Stimulated activated naive CD4-positive, alpha-beta T cell treated with Interleukin-2 at 50 U/mL for 16 hours (primary cell): Measurements from ENCODE around the gene COA7.
A peak's percentile ranks its signal among the peaks of the same experiment; 100 is the strongest.
"Not testable (repeated sequence)": the region's sequence is repeated elsewhere in the genome, so short reads cannot be mapped to it uniquely, and the experiment has no call there.

Experiments used
- DNase-seq: peaks from one replicate; lab custom pipeline; 2025; lab: John Stamatoyannopoulos, UW

Gene COA7

DNA sequence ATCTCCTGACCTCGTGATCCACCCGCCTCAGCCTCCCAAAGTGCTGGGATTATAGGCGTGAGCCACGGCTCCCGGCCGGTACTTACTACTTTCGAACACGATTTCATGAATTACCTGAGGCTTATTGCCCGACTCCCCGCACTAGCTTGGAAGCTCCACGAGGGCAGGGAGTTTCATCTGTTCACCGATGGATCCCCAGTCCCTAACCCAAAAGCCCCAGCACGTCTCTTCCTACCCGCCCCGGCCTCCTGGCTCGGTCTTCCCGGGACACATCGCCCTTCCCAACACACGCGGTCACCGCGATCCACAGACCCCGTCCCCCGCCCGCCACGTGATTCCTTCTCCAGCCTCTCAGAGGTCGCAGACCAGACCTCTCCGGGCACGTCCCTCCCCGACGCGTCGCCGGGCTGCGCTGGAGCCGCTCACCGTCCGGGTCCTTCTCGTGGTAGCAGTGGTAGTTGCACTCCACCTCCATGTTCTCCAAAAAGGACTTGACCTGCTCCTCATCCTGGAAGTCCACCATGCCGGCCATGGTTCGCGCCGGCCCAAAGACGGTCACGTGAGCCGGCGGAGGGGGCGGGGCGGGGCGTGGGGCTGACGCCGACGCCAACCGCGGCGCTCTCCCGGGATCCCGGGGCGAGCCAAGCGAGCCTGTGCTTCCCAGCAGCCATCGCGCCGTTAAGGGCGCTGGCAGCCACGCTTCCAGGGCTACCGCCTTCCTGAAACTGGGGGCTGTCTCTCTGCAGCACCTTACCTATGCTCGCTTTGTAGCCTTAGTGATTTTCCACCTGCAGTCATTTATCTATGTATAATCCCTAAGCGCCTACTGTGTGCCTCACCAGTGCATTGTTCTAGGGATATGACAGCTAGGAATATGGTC, at the start of gene COA7:
TSS of gene COA7 (minus strand) at position 553 of the 880 bp plus-strand sequence. CDS start at position 532, 21 bp downstream.
- peak; percentile 51 for DNase-seq

DNA sequence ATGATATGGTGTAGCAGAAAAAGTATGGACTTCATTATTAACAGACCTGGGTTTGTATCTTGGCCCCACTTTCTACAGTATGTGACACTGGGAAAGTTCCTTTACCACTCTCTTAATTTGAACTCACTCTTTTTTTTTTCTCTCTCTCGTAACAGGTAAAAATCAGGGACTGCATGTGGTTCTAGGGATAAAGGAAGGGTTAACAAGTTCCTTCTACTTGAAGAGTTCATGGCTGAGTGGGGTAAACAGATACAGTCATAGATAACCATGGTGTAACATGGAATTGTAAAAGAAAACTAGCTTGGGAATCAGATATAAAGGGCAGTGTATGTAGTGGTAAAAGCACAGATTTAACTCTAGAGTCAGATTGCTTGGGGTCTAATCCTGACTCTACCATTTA, 49.3 kb upstream of the COA7 start:
- no peak for DNase-seq

DNA sequence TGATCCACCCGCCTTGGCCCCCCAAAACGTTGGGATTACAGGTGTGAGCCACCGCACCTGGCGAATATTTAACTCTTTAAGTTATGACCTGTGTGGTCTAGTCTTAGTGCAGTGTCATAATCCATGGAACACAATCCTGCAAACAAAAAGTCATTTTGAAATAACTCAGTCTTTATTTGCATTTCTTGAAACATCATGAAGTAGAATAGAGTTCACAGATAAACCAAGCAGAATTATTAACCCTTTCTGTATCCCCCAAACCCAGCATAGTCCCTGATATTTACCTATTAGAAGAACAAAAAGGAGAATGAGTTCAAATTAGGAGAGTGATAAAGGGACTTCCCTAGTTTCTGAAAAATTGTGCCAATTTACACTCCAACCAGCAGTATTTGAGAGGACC, 48.0 kb upstream of the COA7 start:
- no peak for DNase-seq

DNA sequence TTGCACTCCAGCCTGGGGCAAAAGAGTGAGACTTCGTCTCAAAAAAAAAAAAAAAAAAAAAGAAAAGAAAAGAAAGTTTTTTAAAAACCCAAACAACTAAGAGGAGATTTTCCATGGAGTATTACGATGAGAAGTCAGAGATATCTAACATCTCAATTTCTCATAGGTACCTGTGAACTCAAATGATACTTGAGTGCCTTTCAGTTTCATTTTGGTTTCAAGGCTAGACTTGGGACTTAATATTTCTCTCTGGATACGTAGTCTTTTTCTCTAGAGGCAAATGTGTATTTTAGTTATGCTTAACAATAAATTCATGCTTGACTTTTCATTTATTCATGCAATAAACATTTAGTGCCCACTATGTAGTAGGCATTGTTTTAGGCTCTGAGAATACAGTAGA, 43.1 kb upstream of the COA7 start:
- DNase-seq = no peak

- DNase-seq = no peak
Measured at GRCh38 chr1:52739699-52740467, 41.7 kb upstream of the COA7 start.

DNA sequence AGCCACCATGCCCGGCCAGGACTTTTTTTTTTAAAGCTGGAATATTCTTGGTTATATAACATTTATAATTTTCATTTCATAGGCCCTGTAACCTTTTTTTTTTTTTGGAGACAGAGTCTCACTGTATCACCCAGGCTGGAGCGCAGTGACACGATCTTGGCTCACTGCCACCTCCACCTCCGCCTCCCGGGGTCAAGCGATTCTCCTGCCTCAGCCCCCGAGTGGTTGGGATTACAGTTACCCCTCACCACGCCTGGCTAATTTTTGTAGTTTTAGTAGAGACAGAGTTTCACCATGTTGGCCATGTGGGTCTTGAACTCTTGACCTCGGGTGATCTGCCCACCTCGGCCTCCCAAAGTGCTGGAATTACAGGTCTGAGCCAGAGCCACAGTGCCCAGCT, 40.7 kb upstream of the COA7 start:
- no peak for DNase-seq

DNA sequence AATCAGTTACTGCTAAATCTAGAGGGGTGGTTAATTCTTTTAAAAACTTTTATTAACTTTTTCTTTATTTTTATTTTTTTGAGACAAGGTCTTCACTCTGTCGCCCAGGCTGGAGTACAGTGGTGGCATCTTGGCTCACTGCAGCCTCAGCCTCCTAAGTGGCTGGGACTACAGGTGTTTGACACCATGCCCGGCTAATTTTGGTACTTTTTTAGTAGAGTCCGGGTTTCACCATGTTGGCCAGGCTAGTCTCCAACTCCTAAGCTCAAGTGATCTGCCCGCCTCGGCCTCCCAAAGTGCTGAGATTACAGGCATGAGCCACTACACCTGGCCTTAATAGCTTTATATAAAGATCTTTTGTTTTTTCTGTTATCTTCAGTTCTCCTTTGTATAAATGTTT, 40.0 kb upstream of the COA7 start:
- DNase-seq = no peak

DNA sequence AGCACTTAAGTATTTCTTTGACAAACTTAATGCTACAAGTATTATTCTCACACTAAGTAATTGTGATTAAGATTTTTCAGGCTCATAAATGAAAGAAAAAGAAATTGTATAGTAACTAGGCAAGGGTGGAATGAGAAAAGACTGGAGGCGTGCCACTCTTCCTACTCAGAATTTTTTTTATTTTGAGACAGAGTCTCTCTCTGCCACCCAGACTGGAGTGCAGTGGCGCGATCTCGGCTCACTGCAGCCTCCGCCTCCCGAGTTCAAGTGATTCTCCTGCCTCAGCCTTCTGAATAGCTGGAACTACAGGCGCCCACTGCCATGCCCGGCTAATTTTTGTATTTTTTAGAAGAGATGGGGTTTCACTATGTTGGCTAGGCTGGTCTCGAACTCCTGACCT, 37.2 kb upstream of the COA7 start:
- DNase-seq = not testable (repeated sequence)

- DNase-seq = no peak
Measured at GRCh38 chr1:52733368-52733767, 35.2 kb upstream of the COA7 start.

DNA sequence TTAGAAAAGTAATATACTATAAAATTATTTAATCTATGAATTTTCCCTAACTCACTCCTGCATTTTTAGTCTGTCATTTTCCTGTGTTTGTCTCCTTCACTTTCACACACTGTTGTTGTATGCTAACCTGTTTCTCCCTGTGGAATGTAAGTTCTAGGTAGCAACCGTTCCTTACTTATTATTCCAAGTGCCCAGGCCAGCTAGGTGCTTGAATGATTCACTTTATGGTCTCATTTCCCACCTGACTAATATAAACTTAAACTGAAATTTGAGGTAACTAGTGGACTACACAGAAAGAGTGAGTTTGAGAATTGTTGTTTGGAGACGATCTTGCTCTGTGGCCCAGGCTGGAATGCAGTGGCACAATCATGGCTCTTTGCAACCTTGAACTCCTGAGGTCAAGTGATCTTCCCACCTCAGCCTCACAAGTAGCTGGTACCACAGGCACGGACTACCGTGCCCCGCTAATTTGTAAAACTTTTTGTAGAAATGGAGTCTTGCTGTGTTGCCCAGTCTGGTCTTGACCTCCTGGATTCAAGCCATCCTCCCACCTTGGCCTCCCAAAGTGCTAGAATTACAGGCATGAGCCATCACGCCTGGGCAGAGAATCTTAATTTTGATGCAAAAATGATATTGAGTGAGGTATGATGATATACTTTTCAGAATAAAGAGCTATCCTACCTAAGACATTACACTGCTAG, 30.0 kb upstream of the COA7 start:
- no peak for DNase-seq

DNA sequence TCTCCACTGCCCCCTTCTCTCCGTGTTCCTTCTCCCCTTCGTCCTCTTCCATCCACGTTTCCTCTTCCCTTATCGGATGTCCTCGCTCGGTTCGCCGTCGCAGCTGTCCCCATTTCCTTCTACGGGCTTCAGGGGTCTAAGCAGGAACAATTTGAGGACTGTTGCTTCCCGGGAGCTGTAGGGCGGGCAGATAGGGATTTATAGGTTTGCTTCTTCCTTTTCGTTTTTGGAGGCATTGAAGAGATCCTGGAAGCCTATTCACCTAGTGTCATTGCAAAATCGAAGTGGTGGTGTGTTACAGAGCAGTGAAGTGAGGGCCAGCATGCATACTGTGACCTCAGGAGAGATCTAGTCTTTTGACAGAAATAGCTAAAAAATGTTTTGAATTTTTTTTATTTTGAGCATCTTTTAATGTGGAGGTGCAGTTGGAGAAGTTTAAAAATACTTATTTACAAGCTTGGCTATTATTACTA, 29.0 kb upstream of the COA7 start:
- no peak for DNase-seq

GRCh38 chr1:52726265-52727113, 28.3 kb upstream of the COA7 start, which contains the start of gene ZYG11B:
Gene ZYG11B, plus strand, starts transcription at chr1:52726453. Its CDS starts 201 bp downstream, at chr1:52726654.
- DNase-seq = peak; percentile 87

GRCh38 chr1:52725903-52726264, 27.7 kb upstream of the COA7 start:
- DNase-seq = no peak

- DNase-seq = no peak
Measured at GRCh38 chr1:52723260-52723659, 25.1 kb upstream of the COA7 start.

- not testable (repeated sequence) for DNase-seq
Measured at GRCh38 chr1:52715296-52715695, 17.1 kb upstream of the COA7 start.

DNA sequence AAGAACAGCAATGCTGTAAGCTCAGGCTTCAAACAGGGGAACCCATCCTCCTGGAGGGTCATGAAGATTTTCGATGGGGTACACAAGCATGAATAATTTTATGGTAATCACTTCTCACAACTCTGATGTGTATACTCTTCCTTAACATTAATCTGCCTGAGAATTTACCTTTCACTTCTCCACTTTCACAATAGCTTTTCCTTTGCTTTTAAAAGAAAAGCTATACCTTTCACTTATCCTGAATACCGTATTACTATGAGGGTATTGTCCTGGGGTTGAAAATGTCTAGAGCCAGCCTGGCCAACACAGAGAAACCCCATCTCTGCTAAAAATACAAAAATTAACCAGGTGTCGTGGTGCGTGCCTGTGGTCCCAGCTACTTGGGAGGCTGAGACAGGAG, 15.4 kb upstream of the COA7 start:
- DNase-seq = no peak

GRCh38 chr1:52709016-52709415, 10.9 kb upstream of the COA7 start:
- no peak for DNase-seq

DNA sequence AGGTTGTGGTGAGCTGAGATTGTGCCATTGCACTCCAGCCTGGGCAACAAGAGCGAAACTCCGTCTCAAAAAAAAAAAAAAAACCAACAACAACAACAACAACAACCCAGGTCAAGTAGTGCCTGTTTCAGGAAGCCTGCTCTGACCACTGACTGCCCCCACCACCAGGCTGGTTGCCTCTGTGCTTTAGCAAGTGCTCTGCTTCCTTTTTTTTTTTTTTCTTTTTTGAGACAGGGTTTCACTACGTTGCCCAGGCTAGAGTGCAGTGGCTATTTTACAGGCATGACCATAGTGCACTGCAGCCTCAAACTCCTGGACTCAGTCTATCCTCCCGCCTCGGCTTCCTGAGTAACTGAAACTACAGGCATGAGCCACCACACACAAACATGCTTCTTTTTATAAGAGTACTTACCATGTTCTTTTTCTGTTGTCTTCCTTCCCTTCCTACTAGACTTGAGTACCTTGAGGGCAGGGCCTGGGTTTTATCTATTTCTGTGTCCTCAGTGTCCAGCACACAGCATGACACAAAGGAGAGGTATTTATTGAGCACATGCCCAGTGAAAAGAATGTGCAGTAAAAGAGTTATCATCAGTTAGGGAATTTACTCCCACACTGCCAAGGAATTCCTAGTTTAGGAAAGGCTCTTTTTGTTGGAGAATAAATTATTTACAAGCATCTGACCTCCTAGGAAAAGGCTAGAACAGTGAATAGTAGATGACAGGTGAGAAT, 9.9 kb upstream of the COA7 start:
- no peak for DNase-seq

GRCh38 chr1:52706941-52707926, 9.1 kb upstream of the COA7 start:
- DNase-seq = no peak
